GM10847 (cell line): Measurements from ENCODE around the gene FADS2.

Experiments used
- POLR2A ChIP-seq: IDR thresholded peaks from 2 replicates; pipeline ENCODE4 v1.6.1; 2011; ENCODE audit not compliant: insufficient read length; ENCODE audit errors: extremely low read depth

The FADS2 gene

DNA sequence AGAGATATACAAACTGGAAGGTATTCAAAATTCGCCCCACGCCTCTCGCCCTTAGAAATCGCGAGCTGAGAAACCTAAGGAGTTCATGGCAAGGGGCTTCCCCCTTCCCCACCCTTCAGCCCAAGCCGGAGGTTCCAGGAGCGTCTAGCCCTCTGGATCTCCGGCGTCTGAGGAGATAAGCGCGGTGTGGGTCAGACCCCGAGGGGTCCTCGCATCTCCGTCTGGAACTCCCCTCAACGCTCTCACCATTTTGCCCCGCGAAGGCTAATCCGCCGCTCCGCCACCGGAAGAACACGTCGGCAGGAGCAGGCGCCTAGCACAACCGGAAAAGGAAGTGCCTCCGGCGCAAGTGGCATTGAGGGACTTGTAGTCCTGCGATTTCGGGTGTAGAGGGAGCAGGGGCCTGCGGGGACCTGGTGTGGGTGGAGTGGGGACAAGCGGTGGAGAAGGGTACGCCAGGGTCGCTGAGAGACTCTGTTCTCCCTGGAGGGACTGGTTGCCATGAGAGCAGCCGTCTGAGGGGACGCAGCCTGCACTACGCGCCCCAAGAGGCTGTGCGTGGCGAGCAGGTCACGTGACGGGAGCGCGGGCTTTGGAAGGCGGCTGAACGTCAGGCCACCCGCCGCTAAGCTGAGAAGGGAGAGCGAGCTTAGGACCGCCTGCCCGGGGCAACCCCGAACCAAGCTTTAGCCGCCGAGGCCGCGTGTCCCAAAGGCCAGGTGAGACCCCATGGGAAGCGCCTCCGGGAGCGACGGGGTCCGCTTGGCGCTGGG is 35.6 kb upstream of the FADS2 start, which contains the start of the genes FEN1 and TMEM258:
FEN1 (plus strand) TSS at position 602 of the 773 bp plus-strand sequence. CDS start 2,451 bp downstream, outside the sequence.
TMEM258 (minus strand) TSS at position 290 of the 773 bp plus-strand sequence; CDS start at position 249, 41 bp downstream.
- peak; percentile 78 for TF ChIP-seq POLR2A

DNA sequence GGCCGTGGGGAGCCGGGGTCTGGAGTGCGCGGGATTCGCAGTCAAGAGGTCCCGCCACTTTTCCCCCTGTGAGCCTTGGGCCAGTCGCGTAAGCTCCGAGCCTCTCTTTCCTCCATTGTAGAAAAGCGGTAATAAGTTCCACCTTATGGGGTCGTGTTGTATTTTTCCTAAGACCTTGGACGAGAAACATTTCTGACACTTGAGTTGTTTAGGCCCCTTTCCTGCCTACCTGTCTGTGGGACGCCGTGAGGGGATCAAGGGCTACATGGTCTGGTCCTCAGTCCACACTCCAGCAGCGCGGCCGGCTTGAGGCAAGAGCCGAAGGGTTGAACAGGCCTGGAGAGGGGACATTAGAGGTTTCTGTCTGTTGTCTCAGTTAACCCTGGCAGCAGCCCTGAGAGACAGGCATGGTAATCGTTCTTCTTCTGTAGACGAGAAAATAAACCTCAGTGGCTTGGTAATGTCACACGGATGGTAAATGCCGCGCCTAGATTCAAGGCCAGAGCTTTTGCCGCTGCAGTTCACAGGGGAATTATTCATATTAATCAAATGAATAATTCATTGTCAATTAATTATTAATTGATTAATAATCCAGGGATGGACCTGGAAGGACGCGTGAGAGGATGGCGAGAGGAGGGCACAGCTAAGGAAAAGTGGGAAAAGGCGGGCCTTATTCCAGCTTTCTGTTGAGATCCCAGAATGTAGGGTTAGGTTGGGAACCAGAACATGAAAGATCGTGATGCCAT is 34.8 kb upstream of the FADS2 start:
- TF ChIP-seq POLR2A = no peak

GRCh38 chr11:61793829-61794204 is 34.3 kb upstream of the FADS2 start:
- TF ChIP-seq POLR2A = no peak

GRCh38 chr11:61794579-61794978 is 33.5 kb upstream of the FADS2 start:
- no peak for TF ChIP-seq POLR2A

- no peak for TF ChIP-seq POLR2A
These were observed 32.6 kb upstream of the FADS2 start for GRCh38 chr11:61795459-61795858.

DNA sequence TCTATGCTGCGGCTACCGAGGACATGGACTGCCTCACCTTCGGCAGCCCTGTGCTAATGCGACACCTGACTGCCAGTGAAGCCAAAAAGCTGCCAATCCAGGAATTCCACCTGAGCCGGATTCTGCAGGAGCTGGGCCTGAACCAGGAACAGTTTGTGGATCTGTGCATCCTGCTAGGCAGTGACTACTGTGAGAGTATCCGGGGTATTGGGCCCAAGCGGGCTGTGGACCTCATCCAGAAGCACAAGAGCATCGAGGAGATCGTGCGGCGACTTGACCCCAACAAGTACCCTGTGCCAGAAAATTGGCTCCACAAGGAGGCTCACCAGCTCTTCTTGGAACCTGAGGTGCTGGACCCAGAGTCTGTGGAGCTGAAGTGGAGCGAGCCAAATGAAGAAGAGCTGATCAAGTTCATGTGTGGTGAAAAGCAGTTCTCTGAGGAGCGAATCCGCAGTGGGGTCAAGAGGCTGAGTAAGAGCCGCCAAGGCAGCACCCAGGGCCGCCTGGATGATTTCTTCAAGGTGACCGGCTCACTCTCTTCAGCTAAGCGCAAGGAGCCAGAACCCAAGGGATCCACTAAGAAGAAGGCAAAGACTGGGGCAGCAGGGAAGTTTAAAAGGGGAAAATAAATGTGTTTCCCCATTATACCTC is 32.1 kb upstream of the FADS2 start:
- no peak for TF ChIP-seq POLR2A

GRCh38 chr11:61797263-61797944 is 30.7 kb upstream of the FADS2 start:
- no peak for TF ChIP-seq POLR2A

DNA sequence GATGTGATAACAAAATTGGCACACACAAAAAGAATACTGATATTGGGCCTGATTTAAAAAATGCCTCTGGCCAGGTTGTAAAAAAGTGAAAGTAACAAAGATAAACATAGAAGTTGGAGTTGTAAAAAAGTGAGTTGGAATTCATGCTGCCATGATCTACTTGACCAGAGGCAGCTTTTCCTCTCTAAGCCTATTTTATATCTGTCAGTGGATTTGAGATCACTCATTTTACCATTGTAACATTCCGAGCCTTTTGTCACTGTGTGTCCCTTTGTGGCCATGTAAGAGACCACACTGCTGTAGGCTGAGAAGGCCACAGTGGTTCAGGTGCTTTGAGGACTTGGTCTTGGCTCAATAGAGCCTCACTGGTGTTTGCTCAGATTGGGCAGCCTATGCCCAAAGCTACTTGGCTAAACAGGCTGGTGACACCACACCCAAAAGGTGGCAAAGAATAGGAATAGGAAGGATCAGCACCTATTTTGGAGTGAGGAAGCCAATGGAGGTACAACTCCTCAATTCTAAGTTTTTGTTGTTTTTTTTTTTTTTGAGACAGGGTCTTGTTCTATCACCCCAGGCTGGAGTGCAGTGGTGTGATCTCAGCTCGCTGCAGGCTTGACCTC is 28.3 kb upstream of the FADS2 start:
- TF ChIP-seq POLR2A = no peak

DNA sequence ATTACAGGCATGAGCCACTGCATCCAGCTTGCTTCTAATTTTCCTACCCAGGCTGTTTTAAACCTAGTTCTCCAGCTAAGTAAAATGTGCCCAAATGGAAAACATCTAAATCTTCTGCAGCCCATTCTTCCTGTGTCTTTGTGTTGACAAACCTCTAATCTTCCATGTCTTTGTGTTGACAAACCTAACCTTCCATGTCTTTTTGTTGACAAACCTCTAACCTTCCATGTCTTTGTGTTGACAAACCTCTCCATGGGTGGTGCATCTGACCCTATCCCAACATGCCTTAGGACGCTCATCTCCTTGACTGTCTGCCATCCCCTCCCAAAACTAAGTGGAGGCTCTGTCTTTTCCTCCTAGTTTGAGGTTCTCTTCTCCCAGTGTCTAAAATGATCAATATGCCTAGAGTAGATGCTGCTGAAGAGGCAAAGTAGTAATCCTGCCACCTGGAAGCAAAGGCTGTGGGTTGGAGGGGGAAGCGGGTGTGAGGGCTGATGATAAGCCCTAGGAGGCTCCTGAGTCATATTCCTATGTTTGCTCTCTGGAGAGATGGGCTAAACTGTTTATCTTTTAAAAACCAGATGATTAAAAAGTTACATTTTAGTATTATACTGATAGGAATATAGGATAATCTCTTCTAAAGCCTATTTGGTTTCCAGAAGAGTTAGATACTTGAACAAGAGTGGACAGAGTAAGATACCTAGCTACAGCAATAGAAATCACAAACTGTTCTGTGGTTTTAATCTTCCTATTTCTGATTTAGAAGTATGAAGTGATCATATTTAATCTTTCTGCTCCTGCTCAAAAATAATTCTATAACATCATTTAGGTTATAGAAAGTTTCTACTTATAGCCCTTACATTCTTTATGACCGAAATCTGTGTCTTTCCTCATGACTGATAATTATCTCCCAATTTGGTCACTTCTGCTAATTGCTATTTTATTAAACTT is 27.5 kb upstream of the FADS2 start:
- TF ChIP-seq POLR2A = no peak

DNA sequence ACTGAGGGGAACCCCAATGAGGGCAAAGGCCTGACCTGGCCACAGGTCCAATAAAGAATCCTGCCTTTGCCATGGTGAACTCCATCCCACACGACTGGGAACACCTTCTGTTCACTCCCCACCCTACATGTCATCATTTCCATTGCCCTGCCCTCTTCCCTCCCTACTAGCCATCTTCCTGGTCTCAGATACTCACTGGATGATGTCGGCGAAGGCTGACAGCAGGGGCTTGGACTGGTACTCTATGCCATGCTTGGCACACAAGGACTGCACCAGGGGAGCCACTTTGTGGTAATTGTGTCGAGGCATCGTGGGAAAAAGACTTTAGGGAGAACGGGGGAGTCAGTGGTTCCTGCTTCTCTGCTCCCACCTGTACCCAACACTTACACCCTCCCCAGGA is 25.5 kb upstream of the FADS2 start:
- TF ChIP-seq POLR2A = no peak

DNA sequence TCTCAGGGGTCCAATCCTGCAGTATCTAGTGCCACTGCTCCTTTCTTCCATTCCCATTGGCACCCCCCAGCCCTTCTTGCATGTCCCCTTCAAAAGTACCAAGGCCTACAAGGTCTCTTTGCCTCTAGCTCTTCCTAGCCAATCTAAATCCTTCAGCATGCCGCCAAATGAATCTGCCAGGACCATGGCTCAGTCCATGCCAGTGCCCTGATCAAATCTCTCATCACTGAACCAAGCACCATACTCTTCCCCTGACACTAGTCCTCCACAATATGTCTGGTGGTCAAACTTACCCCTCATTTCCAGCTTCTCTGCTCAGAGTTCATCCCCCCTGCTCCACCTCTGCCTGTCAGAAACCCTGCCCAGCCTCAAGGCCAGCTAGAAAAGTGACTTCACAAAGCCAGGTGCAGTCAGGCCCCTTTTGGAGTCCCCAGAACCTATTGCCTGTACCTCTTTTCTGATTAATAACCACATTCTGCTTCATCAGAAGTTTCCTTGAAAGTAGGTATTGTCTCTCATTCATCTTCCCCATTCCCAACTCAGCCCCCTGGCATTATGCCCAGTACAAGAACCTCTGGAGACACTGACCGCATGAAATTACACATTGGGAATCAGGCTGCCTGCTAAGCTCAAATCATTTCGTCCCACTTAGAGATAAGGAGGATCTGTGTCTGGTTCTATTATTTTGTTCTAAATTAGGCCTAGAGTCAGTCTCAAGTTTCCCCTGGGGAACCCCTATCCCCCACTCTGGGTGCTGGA is 24.0 kb upstream of the FADS2 start:
- TF ChIP-seq POLR2A = no peak

- TF ChIP-seq POLR2A = no peak
These were observed 23.0 kb upstream of the FADS2 start for GRCh38 chr11:61805146-61805545.

DNA sequence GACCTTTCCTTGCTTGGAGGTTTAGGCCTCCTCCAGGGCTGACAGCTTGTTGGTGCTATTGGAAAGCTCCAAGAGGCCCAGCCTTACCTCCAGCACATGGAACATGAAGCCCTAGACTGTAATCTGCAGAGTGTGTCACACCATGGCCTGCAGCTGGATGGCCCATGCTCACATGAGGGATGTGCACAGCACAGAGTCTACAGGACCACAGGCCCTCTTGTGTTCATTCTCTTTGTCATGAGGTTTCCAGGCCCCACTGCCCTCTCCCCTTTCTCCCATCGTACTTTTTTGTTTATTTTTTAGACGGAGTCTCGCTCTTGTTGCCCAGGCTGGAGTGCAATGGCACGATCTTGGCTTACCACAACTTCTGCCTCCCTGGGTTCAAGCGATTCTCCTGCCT is 21.3 kb upstream of the FADS2 start:
- TF ChIP-seq POLR2A = no peak
